ENCODE data around the gene CLEC10A. TPM values are rescaled to one million over a fixed set of nuclear protein-coding genes. Genes with fewer than 3 reads are reported as not detected.

Gene CLEC10A
- total and polyA plus RNA-seq, 2 experiments from 2014 or later: 0.21 to 0.37 TPM

GRCh38 chr17:7084088-7084487, 4.0 kb upstream of the CLEC10A start:
- no peaks in the 10 kb centered on the region for H3K79me2 ChIP-seq
- no peaks in the 10 kb centered on the region for H3K27me3 ChIP-seq
- no peak for TF ChIP-seq EZH2 (IDR thresholded peaks at IDR 0.05; ENCODE audit: borderline replicate concordance)
- TF ChIP-seq EZH2phosphoT487 (IDR thresholded peaks at IDR 0.05; ENCODE audit: low read depth, severe bottlenecking, unreplicated experiment): no peak
- TF ChIP-seq CTCF (IDR thresholded peaks at IDR 0.05; ENCODE audit: poor library complexity): no peak
- H3K9me2 ChIP-seq (replicated peaks; ENCODE audit: insufficient read depth): no peaks in the 10 kb centered on the region
- H2AFZ ChIP-seq: no peak overlapping the region
- DNase-seq (ENCODE audit: low spot score): no peak
- H4K20me1 ChIP-seq (ENCODE audit: insufficient read depth, poor library complexity, severe bottlenecking): no peaks in the 10 kb centered on the region
- H3K4me2 ChIP-seq: no peak overlapping the region
- WGBS (ENCODE audit: low lambda C conversion rate, missing lambda C conversion rate): 73% methylated on average over 7 of the region's 7 CpGs
- peaks cover 6% of the 10 kb centered on the region for H3K4me1 ChIP-seq (ENCODE audit: insufficient read depth)
- no peak overlapping the region for H3K4me3 ChIP-seq
- no peaks in the 10 kb centered on the region for H3K36me3 ChIP-seq (replicated peaks; ENCODE audit: insufficient read depth, low read depth)
- H3K27ac ChIP-seq: no peak overlapping the region
- no peaks in the 10 kb centered on the region for H3K9me3 ChIP-seq (ENCODE audit: low read depth)

- Histone ChIP-seq H4K20me1 (ENCODE audit: insufficient read depth, poor library complexity, severe bottlenecking) (no peaks in the 10 kb centered on the region), H3K4me1 (ENCODE audit: insufficient read depth) (peaks cover 6% of the 10 kb centered on the region), H3K79me2 (no peaks in the 10 kb centered on the region), H3K9me2 (replicated peaks; ENCODE audit: insufficient read depth) (no peaks in the 10 kb centered on the region), H3K27me3 (no peaks in the 10 kb centered on the region), H3K36me3 (replicated peaks; ENCODE audit: insufficient read depth, low read depth) (no peaks in the 10 kb centered on the region), H3K27ac (no peak overlapping the region), H3K9me3 (ENCODE audit: low read depth) (no peaks in the 10 kb centered on the region), H2AFZ (no peak overlapping the region), H3K4me3 (no peak overlapping the region), H3K4me2 (no peak overlapping the region)
- WGBS (ENCODE audit: low lambda C conversion rate, missing lambda C conversion rate): 88% methylated on average over 4 of the region's 4 CpGs
- no peak for DNase-seq (ENCODE audit: low spot score)
- TF ChIP-seq EZH2phosphoT487 (IDR thresholded peaks at IDR 0.05; ENCODE audit: low read depth, severe bottlenecking, unreplicated experiment) (no peak), CTCF (IDR thresholded peaks at IDR 0.05; ENCODE audit: poor library complexity) (no peak), EZH2 (IDR thresholded peaks at IDR 0.05; ENCODE audit: borderline replicate concordance) (no peak)
These were observed 3.5 kb upstream of the CLEC10A start for GRCh38 chr17:7083592-7083991.

GRCh38 chr17:7081341-7082062, 1.5 kb upstream of the CLEC10A start:
- H3K36me3 ChIP-seq (replicated peaks; ENCODE audit: insufficient read depth, low read depth): no peaks in the 10 kb centered on the region
- no peaks in the 10 kb centered on the region for H3K4me1 ChIP-seq (ENCODE audit: insufficient read depth)
- H3K79me2 ChIP-seq: no peaks in the 10 kb centered on the region
- DNase-seq (ENCODE audit: low spot score): no peak
- WGBS (ENCODE audit: low lambda C conversion rate, missing lambda C conversion rate): 93% methylated on average over 16 of the region's 16 CpGs
- TF ChIP-seq CTCF (IDR thresholded peaks at IDR 0.05; ENCODE audit: poor library complexity) (no peak), EZH2 (IDR thresholded peaks at IDR 0.05; ENCODE audit: borderline replicate concordance) (no peak), EZH2phosphoT487 (IDR thresholded peaks at IDR 0.05; ENCODE audit: low read depth, severe bottlenecking, unreplicated experiment) (no peak)
- H2AFZ ChIP-seq: no peak overlapping the region
- no peaks in the 10 kb centered on the region for H3K9me2 ChIP-seq (replicated peaks; ENCODE audit: insufficient read depth)
- no peak overlapping the region for H3K4me2 ChIP-seq
- H4K20me1 ChIP-seq (ENCODE audit: insufficient read depth, poor library complexity, severe bottlenecking): no peaks in the 10 kb centered on the region
- H3K4me3 ChIP-seq: no peak overlapping the region
- H3K27ac ChIP-seq: no peak overlapping the region
- H3K27me3 ChIP-seq: no peaks in the 10 kb centered on the region
- no peaks in the 10 kb centered on the region for H3K9me3 ChIP-seq (ENCODE audit: low read depth)

All from hepatocyte (in vitro differentiated cells).